ENCODE data around the gene TAP1.

DNA sequence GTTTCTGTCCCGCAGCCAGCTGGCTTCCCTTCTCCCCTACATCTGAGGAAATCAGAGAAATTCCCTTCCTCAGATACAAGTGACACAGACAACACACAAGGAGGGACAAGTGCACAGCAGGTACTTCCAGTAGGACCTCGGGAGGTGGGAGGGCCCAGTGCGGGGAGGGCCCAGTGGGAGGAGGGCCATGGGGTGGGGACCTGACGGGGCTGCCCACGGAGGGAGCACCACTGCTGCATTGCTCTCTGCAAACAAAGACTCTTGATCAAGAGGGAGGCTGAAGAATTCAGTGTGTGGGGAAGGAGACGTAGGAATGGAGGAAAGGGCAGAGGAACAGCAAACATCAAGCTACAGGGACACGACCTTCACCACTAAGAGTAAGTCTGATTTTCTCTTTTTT lies 24.0 kb downstream of the TAP1 start:
- TF ChIP-seq CTCF (IDR thresholded peaks at IDR 0.05) = no peak
- no peak for TF ChIP-seq POLR2A (IDR thresholded peaks at IDR 0.05)
